OCI-LY7 (cell line): ENCODE data around the gene ENOX1. TPM values are rescaled to one million over a fixed set of nuclear protein-coding genes. Genes with fewer than 3 reads are reported as not detected.

Source experiments
- BruUV-seq: library from RNA; stranded (reverse); fragments of 400-500 nt; replicated peaks from 2 replicates; lab custom pipeline; 2021; lab: Mats Ljungman, UMichigan
- CTCF ChIA-PET: fragments of 300-600 bp; sonication (Branson Sonifier 250); formaldehyde crosslinking; loops from one replicate; lab custom pipeline; 2022; ENCODE audit warnings: antibody characterized with exemption; ENCODE audit not compliant: unreplicated experiment; lab: Charles Lee
- POLR2A ChIA-PET: fragments of 300-600 bp; sonication (Branson Sonifier 250); formaldehyde crosslinking; loops from one replicate; lab custom pipeline; 2022; ENCODE audit warnings: antibody characterized with exemption; lab: Charles Lee
- DNase-seq: peaks from one replicate; pipeline ENCODE4 v3.0.0-alpha.2; 2015; ENCODE audit warnings: low spot score
- H2AFZ ChIP-seq: fragments of 200-600 bp; sonication (generic), shearing (Covaris generic); 2 replicates; pipeline ENCODE4 v1.6.1; 2014; ENCODE audit warnings: mild to moderate bottlenecking, antibody characterized with exemption, low read length, moderate library complexity
- H3K27ac ChIP-seq: fragments of 200-600 bp; sonication (generic); 2 replicates; pipeline ENCODE4 v1.5.1; 2014; ENCODE audit warnings: mixed run types, low read depth, mild to moderate bottlenecking, moderate library complexity, low read length, inconsistent platforms; ENCODE audit not compliant: poor library complexity, severe bottlenecking
- H3K36me3 ChIP-seq: fragments of 200-600 bp; sonication (generic); 2 replicates; pipeline ENCODE4 v1.6.1; 2014; ENCODE audit warnings: mild to moderate bottlenecking, antibody characterized with exemption, low read length, moderate library complexity, mixed read lengths; ENCODE audit not compliant: insufficient read depth
- H3K4me1 ChIP-seq: fragments of 200-600 bp; sonication (generic); 2 replicates; pipeline ENCODE4 v1.5.1; 2014; ENCODE audit warnings: mild to moderate bottlenecking, low read length; ENCODE audit not compliant: insufficient read depth, poor library complexity, severe bottlenecking
- H3K4me2 ChIP-seq: fragments of 200-600 bp; sonication (generic); 2 replicates; pipeline ENCODE4 v1.6.1; 2014; ENCODE audit warnings: mild to moderate bottlenecking, low read length
- H3K4me3 ChIP-seq: fragments of 200-600 bp; sonication (generic); 2 replicates; pipeline ENCODE4 v1.5.1; 2014; ENCODE audit warnings: mild to moderate bottlenecking, low read depth, low read length; ENCODE audit not compliant: poor library complexity, severe bottlenecking
- H3K79me2 ChIP-seq: fragments of 200-600 bp; sonication (generic); 2 replicates; pipeline ENCODE4 v1.6.1; 2016; ENCODE audit warnings: low read depth, mild to moderate bottlenecking, low read length, moderate library complexity, mixed read lengths; ENCODE audit not compliant: insufficient read depth
- H3K9me2 ChIP-seq: fragments of 200-600 bp; sonication (generic); 2 replicates; pipeline ENCODE4 v1.6.1; 2016; ENCODE audit warnings: mild to moderate bottlenecking, low read length, mixed read lengths; ENCODE audit not compliant: insufficient read depth
- H3K9me3 ChIP-seq: fragments of 200-600 bp; sonication (generic); 2 replicates; pipeline ENCODE4 v1.6.1; 2014; ENCODE audit warnings: mild to moderate bottlenecking, mixed run types, low read length, mixed read lengths
- H4K20me1 ChIP-seq: fragments of 200-600 bp; sonication (generic); 2 replicates; pipeline ENCODE4 v1.6.1; 2014; ENCODE audit warnings: mild to moderate bottlenecking, antibody characterized with exemption, low read length, moderate library complexity, mixed read lengths; ENCODE audit not compliant: insufficient read depth
- CTCF ChIP-seq: fragments of 200-600 bp; sonication (generic); conservative IDR thresholded peaks from 2 replicates; pipeline ENCODE4 v1.5.1; 2014; ENCODE audit warnings: mild to moderate bottlenecking, antibody characterized with exemption, low read length, moderate library complexity, mixed read lengths
- EZH2phosphoT487 ChIP-seq: fragments of 200-600 bp; sonication (generic); IDR thresholded peaks from 2 replicates; pipeline ENCODE4 v1.6.1; 2018; ENCODE audit warnings: low read depth, borderline replicate concordance, mild to moderate bottlenecking, mixed run types, antibody characterized with exemption, low read length, moderate library complexity, mixed read lengths
- intact Hi-C: fragments of 100-400 bp; cut with micrococcal nuclease; formaldehyde crosslinking; loops from one replicate; pipeline ENCODE4 v1.10.0; 2022; ENCODE audit not compliant: unreplicated experiment
- total RNA-seq, 2 experiments: library from RNA; depleted of rRNA in 1 of 2; stranded (reverse); fragments of >200 nt in 1 of 2; shearing (Covaris generic) in 1 of 2; gene quantifications; 2 replicates each; pipeline ENCODE4 v1.2.3, GENCODE V29; 2014 to 2022

Gene ENOX1
- total RNA-seq, 2 experiments from 2014 or later = 0.03 TPM; not detected in 1

- POLR2A ChIA-PET = no interaction called here
- no TSS peak for BruUV-seq
- no peak overlapping the region for H3K4me3 ChIP-seq
- no peak overlapping the region for H2AFZ ChIP-seq
- no peaks in the 10 kb centered on the region for H3K9me2 ChIP-seq
- H3K9me3 ChIP-seq = no peaks in the 10 kb centered on the region
- H3K79me2 ChIP-seq = no peaks in the 10 kb centered on the region
- no peak overlapping the region for H3K27ac ChIP-seq
- no peak for DNase-seq
- no peak overlapping the region for H3K4me2 ChIP-seq
- intact Hi-C loops = no loop called here
- no peaks in the 10 kb centered on the region for H4K20me1 ChIP-seq
- no peaks in the 10 kb centered on the region for H3K4me1 ChIP-seq
- TF ChIP-seq CTCF (no peak), EZH2phosphoT487 (no peak)
- CTCF ChIA-PET = no interaction called here
- H3K36me3 ChIP-seq = no peaks in the 10 kb centered on the region
Observed at GRCh38 chr13:43629691-43630480, 156.9 kb downstream of the ENOX1 start.

GRCh38 chr13:43626994-43627393 lies 159.8 kb downstream of the ENOX1 start:
- H3K79me2 ChIP-seq = no peaks in the 10 kb centered on the region
- H3K27ac ChIP-seq = no peak overlapping the region
- no peak overlapping the region for H3K4me2 ChIP-seq
- TF ChIP-seq EZH2phosphoT487 = no peak
- TF ChIP-seq CTCF = no peak
- CTCF ChIA-PET = no interaction called here
- DNase-seq = no peak
- H3K9me3 ChIP-seq = no peaks in the 10 kb centered on the region
- no peaks in the 10 kb centered on the region for H3K36me3 ChIP-seq
- intact Hi-C loops = no loop called here
- no peaks in the 10 kb centered on the region for H3K4me1 ChIP-seq
- H3K4me3 ChIP-seq = no peak overlapping the region
- H3K9me2 ChIP-seq = no peaks in the 10 kb centered on the region
- H2AFZ ChIP-seq = no peak overlapping the region
- H4K20me1 ChIP-seq = no peaks in the 10 kb centered on the region
- POLR2A ChIA-PET = interaction anchor here (0.7 to 1.0 kb wide), 2 partner anchors 22 to 98 kb away, joined by 3 read pairs; no protein-coding TSS in a partner anchor
- no TSS peak for BruUV-seq

DNA sequence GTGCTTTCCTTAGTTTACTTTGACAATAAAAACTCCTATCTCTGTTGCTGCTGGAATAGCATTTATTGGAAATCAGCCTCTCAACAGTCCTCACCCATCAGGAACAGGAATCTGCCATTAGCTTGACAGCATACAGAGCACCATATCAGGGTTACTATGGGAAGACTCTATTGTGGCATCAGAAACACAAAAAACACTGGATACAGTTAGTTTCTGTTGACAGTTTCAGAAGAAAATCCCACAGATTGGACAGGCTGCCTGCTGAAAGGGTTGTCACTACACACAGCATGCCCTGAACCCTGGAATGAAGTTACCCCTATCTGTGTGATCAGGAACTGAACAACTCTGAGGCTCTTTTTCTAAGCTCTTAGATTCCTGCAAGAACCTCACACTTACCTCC lies 172.7 kb downstream of the ENOX1 start:
- Histone ChIP-seq H3K4me1 (no peaks in the 10 kb centered on the region), H2AFZ (no peak overlapping the region), H3K4me2 (no peak overlapping the region), H3K9me3 (no peaks in the 10 kb centered on the region), H3K4me3 (no peak overlapping the region), H3K79me2 (no peaks in the 10 kb centered on the region), H3K36me3 (no peaks in the 10 kb centered on the region), H3K27ac (no peak overlapping the region), H4K20me1 (no peaks in the 10 kb centered on the region), H3K9me2 (no peaks in the 10 kb centered on the region)
- DNase-seq = no peak
- TF ChIP-seq EZH2phosphoT487 (no peak), CTCF (no peak)
- intact Hi-C loops = no loop called here
- CTCF ChIA-PET = no interaction called here
- POLR2A ChIA-PET = interaction anchor here (0.6 kb wide), 2 partner anchors 105 to 508 kb away, joined by 3 to 5 read pairs; no protein-coding TSS in a partner anchor
- no TSS peak for BruUV-seq
